Right atrium auricular region (tissue), 2 donors: ENCODE measurements around the gene PITRM1. TPM values are rescaled to one million over a fixed set of nuclear protein-coding genes. Genes with fewer than 3 reads are reported as not detected.

Source experiments
- DNase-seq: peaks from one replicate; pipeline ENCODE4 v3.0.0-alpha.2; 2019; ENCODE audit warnings: low spot score
- H3K27ac ChIP-seq, 2 donors: fragments of 200-600 bp; sonication (generic); 1 replicate in 1 of 2; 2 replicates in 1 of 2; pipeline ENCODE4 v1.5.1; 2016 to 2019
- H3K27me3 ChIP-seq, 2 donors: fragments of 200-600 bp; sonication (generic); one replicate each; pipeline versions ENCODE4 v1.5.1 to v1.6.0; 2017 to 2019
- H3K36me3 ChIP-seq: fragments of 200-600 bp; sonication (generic); one replicate; pipeline ENCODE4 v1.5.1; 2016
- H3K4me1 ChIP-seq, 2 donors: fragments of 200-600 bp; sonication (generic); one replicate each; pipeline versions ENCODE4 v1.5.1 to v1.6.0; 2017 to 2019
- H3K4me3 ChIP-seq, 2 donors: fragments of 200-600 bp; sonication (generic); 1 replicate in 1 of 2; 2 replicates in 1 of 2; pipeline ENCODE4 v1.5.1; 2017 to 2019; ENCODE audit warnings: mild to moderate bottlenecking in 1 of 2, moderate library complexity in 1 of 2
- H3K9me3 ChIP-seq, 2 donors: fragments of 200-600 bp; sonication (generic); one replicate each; pipeline ENCODE4 v1.5.1; 2019
- CTCF ChIP-seq, 2 donors: fragments of 200-600 bp; sonication (generic); IDR thresholded peaks; one replicate each; pipeline ENCODE4 v1.5.1; 2019; ENCODE audit warnings: antibody characterized with exemption in 2 of 2
- total RNA-seq, 2 donors: library from RNA; depleted of rRNA; stranded (reverse); fragments of >200 nt; gene quantifications; one replicate each; pipeline ENCODE4 v1.1.0, GENCODE V29; 2016

Gene PITRM1
- total RNA-seq, 2 donors from 2014 or later, result 68.3 to 89.6 TPM

- no peak for TF ChIP-seq CTCF (IDR thresholded peaks at IDR 0.05)
- Histone ChIP-seq H3K9me3 (no peaks in the 10 kb centered on the region), H3K36me3 (peaks cover 44% of the 10 kb centered on the region), H3K27me3 (no peaks in the 10 kb centered on the region), H3K27ac (no peak overlapping the region), H3K4me3 (no peak overlapping the region), H3K4me1 (peaks cover 0 to 4% of the 10 kb centered on the region in 2 donors)
- no peak for DNase-seq
Observed at GRCh38 chr10:3117486-3117885, 55.1 kb downstream of the PITRM1 start.

- Histone ChIP-seq H3K27ac (peak overlapping the region in 1 of 2 donors; percentile 10), H3K27me3 (no peaks in the 10 kb centered on the region), H3K36me3 (peaks cover 43% of the 10 kb centered on the region), H3K9me3 (no peaks in the 10 kb centered on the region), H3K4me3 (no peak overlapping the region), H3K4me1 (peaks cover 0 to 9% of the 10 kb centered on the region in 2 donors)
- no peak for DNase-seq
- TF ChIP-seq CTCF (IDR thresholded peaks at IDR 0.05), result no peak
Observed at GRCh38 chr10:3116508-3117100, 56.0 kb downstream of the PITRM1 start.

- Histone ChIP-seq H3K27ac (no peak overlapping the region), H3K36me3 (peaks cover 43% of the 10 kb centered on the region), H3K4me1 (peaks cover 0 to 19% of the 10 kb centered on the region in 2 donors), H3K27me3 (no peaks in the 10 kb centered on the region), H3K4me3 (no peak overlapping the region), H3K9me3 (no peaks in the 10 kb centered on the region)
- TF ChIP-seq CTCF (IDR thresholded peaks at IDR 0.05), result no peak
- no peak for DNase-seq
Observed at GRCh38 chr10:3115685-3116084, 56.9 kb downstream of the PITRM1 start.

GRCh38 chr10:3113343-3113720 lies 59.2 kb downstream of the PITRM1 start:
- H3K27ac ChIP-seq, result no peak overlapping the region
- no peak for DNase-seq
- peaks cover 0 to 23% of the 10 kb centered on the region in 2 donors for H3K4me1 ChIP-seq
- no peaks in the 10 kb centered on the region for H3K27me3 ChIP-seq
- no peak for TF ChIP-seq CTCF (IDR thresholded peaks at IDR 0.05)
- no peak overlapping the region for H3K4me3 ChIP-seq
- H3K36me3 ChIP-seq, result peaks cover 51% of the 10 kb centered on the region
- H3K9me3 ChIP-seq, result no peaks in the 10 kb centered on the region

- DNase-seq, result no peak
- Histone ChIP-seq H3K27ac (no peak overlapping the region), H3K9me3 (no peaks in the 10 kb centered on the region), H3K4me3 (no peak overlapping the region), H3K36me3 (peaks cover 42% of the 10 kb centered on the region), H3K27me3 (no peaks in the 10 kb centered on the region), H3K4me1 (peaks cover 0 to 29% of the 10 kb centered on the region in 2 donors)
- no peak for TF ChIP-seq CTCF (IDR thresholded peaks at IDR 0.05)
Observed at GRCh38 chr10:3111621-3112163, 60.9 kb downstream of the PITRM1 start.
